Measurements from ENCODE around the gene ZFYVE28.

The ZFYVE28 gene

GRCh38 chr4:2366252-2367192 lies 51.9 kb downstream of the ZFYVE28 start:
- DNase-seq = peak in 1 of 2 experiments; percentile 52

GRCh38 chr4:2365913-2366210 lies 52.6 kb downstream of the ZFYVE28 start:
- DNase-seq = no peak

GRCh38 chr4:2365054-2365912 lies 53.2 kb downstream of the ZFYVE28 start:
- no peak for DNase-seq

GRCh38 chr4:2364654-2365053 lies 53.8 kb downstream of the ZFYVE28 start:
- no peak for DNase-seq

GRCh38 chr4:2363951-2364653 lies 54.3 kb downstream of the ZFYVE28 start:
- no peak for DNase-seq

- no peak for DNase-seq
Measured at GRCh38 chr4:2363056-2363721, 55.3 kb downstream of the ZFYVE28 start.

GRCh38 chr4:2362266-2363055 lies 56.0 kb downstream of the ZFYVE28 start:
- DNase-seq = no peak

GRCh38 chr4:2361366-2362265 lies 56.8 kb downstream of the ZFYVE28 start:
- DNase-seq = no peak

GRCh38 chr4:2360396-2360730 lies 58.1 kb downstream of the ZFYVE28 start:
- DNase-seq = no peak

- DNase-seq = no peak
Measured at GRCh38 chr4:2359591-2360395, 58.7 kb downstream of the ZFYVE28 start.

- no peak for DNase-seq
Measured at GRCh38 chr4:2357821-2358745, 60.4 kb downstream of the ZFYVE28 start.

- no peak for DNase-seq
Measured at GRCh38 chr4:2356123-2357069, 62.0 kb downstream of the ZFYVE28 start.

GRCh38 chr4:2354760-2355159 lies 63.7 kb downstream of the ZFYVE28 start:
- no peak for DNase-seq

GRCh38 chr4:2354118-2354517 lies 64.3 kb downstream of the ZFYVE28 start:
- DNase-seq = no peak

GRCh38 chr4:2353222-2354107 lies 65.0 kb downstream of the ZFYVE28 start:
- no peak for DNase-seq

- DNase-seq = no peak
Measured at GRCh38 chr4:2352729-2353221, 65.7 kb downstream of the ZFYVE28 start.
